Fibroblast of skin of scalp (primary cell): Measurements from ENCODE around the gene KCTD19.

Experiments
- DNase-seq: peaks from one replicate; pipeline ENCODE4 v3.0.0-alpha.2; 2013

KCTD19 gene

GRCh38 chr16:67258161-67258835 is 68.2 kb downstream of the KCTD19 start:
- no peak for DNase-seq

- peak; percentile 45 for DNase-seq
Observed at GRCh38 chr16:67257486-67258160, 68.9 kb downstream of the KCTD19 start.

GRCh38 chr16:67256701-67257230 is 69.8 kb downstream of the KCTD19 start:
- no peak for DNase-seq

- DNase-seq, result no peak
Observed at GRCh38 chr16:67255553-67256221, 70.9 kb downstream of the KCTD19 start.

- no peak for DNase-seq
Observed at GRCh38 chr16:67254801-67255552, 71.6 kb downstream of the KCTD19 start.

DNA sequence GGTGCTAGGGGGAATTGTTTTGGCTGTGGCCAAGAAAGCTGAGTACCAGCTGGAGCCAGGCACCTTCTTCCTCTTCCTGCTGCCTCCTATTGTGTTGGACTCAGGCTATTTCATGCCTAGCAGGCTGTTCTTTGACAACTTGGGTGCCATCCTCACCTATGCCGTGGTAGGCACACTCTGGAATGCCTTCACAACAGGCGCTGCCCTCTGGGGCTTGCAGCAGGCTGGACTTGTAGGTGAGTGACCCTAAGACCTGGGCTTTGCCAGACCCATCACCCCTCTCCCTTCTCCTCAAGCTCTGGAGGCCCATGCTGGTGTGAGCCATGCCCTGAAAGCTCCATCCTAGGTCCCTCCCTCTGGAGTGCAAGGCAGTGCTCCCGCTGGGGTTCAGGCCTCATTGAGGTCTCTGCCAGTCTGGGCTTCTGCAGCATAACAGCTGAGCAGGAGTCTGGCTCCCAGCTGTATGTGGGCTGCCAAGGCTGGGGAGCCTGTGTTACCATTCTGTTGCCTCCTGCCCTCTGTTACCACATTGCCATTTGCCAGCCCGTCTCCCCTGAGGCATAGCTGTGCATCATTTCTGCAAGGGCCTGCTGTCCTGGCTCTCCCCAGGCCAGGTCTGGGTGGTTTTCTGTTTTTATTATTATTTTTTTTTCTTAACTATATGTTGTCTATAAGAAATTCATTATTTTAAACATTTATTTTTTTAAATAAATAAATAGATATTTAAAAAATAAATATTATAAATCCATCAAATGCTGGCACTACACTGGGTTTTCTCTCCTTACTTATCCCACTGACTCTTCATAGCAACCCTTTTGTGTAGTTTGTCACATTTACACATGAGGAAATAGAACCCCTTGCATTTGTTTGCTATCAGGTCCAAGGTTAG is 73.7 kb downstream of the KCTD19 start:
- DNase-seq, result no peak

- no peak for DNase-seq
Observed at GRCh38 chr16:67250045-67250327, 76.6 kb downstream of the KCTD19 start.

DNA sequence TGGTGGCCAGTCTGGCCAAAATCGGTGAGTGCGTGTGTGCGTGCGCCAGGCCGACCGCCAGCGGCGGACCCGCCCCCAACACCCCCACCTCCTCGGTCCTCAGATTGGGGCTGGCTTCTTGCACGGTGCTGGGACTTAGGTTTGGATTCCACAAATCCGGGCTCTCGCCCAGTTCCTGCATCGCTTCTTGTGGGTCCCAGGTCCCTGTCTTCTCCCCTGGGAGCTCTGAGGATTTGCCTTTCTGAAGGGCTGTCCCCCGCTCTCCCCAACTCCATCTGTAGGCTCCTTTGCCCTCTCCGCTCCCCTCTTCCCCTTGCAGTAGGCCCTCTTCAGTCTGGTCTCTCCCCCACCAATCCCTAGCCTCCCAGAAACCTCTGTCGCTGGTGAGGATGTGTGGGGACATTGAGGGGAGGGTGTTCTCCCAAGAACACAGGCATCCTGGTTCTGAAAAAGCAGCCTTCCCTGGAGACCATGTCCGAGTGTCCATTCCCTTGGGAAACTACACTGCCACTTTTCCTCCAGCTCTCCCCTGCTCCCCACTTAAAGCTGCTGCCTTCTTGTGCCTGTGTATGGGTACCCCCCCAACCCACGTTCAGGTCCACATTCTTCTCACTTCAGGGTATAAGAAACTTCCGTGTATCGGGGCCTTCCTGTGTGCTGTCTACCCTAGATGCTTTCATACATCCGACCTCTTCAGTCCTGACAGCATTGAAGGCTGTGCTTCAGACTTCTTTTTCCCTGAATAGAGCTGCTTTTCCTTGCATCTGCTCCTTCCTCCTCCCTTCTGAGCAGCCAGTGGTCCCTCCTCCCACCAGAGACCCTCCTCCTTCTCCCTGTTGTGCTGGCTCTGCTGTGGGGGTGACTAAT is 77.1 kb downstream of the KCTD19 start:
- peak; percentile 24 for DNase-seq

DNA sequence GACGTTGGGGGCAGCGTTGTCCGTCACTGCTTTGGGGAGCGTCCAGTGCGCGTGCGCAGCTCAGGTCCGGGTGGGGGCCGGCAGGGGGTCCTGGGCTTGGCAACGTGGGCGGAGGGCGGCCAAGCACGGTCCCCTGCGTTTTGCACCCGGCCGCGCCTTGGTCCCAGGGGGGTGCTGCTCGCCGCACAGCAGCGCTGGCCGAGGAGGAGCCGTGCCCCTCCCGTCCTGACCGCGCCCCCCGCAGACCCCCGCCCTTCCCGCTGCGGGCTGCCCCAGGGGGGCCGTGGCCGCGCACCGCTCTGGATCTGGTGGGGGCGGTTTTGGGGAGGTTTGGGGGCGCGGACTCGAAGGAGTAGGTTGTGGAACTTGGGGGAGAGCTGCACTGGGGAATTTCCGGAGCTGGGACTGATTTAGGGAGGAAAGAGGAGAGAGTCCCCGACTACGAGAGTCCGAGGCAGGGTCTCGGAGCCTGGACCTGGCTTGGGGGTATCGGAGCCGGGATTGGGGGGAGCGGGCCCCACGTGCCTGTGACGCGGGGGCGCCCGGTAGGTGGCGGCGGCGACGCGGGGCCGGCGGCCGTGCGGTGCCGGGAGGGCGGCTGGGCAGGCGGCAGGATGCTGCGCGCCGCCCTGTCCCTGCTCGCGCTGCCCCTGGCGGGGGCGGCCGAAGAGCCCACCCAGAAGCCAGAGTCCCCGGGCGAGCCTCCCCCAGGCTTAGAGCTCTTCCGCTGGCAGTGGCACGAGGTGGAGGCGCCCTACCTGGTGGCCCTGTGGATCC is 78.0 kb downstream of the KCTD19 start, which contains the start of gene SLC9A5:
Gene SLC9A5, plus strand, starts transcription at position 579 of the 777 bp plus-strand sequence. Its CDS starts 36 bp downstream, at position 615.
- peak; percentile 35 for DNase-seq

DNA sequence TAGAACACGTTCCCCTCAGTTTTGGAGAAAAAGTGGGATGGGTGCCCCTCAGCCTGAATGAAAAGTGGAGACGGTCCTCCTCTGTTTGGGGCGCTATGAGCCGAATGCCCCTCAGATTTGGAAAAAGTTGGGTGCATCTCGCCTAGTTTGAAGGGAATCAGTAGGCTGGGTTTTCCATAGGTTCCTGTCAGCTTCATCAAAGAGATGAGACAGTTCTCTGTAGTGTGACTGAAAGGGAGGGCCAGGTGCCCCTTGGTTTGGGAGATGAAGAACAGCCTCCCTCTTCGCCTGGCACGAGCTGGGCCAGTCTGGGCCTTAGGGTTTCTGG is 78.5 kb downstream of the KCTD19 start:
- no peak for DNase-seq

GRCh38 chr16:67247192-67248072 is 79.1 kb downstream of the KCTD19 start, which contains the start of gene FHOD1:
Gene FHOD1, minus strand, starts transcription at chr16:67247481. Its CDS starts 71 bp downstream, at chr16:67247410.
- DNase-seq, result peak; percentile 94

- no peak for DNase-seq
Observed at GRCh38 chr16:67246756-67247191, 79.8 kb downstream of the KCTD19 start.

DNA sequence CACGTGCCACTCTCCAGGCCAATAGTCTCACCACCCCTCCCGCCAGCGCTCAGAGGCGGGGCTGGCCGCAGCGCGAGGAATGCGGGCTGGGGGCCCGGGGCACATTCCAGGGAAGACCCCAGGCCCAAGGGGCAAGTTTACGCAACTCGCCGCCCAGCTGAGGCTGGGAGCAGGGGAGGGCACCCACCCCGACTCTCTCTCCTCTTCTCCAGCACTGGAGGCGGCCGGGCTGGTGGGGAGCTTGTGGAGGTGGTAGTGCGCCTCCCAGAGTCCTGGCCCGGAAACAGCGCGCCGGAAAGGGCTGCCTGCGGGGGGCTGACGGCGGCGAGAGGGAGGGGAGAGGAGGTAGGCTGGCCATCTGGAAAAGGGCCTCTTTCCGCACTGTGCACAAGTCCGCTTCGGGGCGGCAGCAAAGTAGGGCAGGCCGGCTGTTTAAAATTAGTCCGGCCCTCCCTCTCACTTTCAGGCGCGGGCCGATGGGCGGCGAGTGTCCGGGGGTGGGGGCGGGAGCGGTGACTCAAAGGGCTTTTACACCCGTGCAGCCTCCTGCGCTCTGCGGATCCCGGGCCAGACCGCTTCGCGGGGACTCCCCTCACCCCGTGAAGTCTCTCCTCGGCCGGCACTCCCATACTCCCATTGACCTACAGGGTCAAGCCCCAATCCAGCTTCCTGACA is 80.3 kb downstream of the KCTD19 start:
- peak; percentile 87 for DNase-seq

DNA sequence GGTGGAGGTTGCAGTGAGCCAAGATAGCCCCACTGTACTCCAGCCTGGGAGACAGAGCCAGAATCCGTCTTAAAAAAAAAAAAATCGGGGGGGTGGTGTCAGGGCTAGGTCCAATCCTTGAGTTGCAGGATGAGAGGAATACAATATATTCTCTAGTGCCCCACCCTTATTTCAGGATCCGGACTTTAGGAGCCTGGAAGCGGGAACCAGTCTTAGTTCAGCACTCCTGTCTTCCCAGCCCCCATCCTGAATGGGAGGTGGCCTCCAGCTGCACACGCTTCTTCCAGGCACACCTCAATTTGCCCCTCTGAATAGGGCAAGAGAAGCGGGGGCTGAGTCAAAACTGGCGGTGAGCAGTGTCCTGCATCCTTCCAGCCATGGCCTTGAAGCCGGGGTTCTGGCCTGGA is 80.9 kb downstream of the KCTD19 start:
- no peak for DNase-seq

- no peak for DNase-seq
Observed at GRCh38 chr16:67245186-67245585, 81.4 kb downstream of the KCTD19 start.

DNA sequence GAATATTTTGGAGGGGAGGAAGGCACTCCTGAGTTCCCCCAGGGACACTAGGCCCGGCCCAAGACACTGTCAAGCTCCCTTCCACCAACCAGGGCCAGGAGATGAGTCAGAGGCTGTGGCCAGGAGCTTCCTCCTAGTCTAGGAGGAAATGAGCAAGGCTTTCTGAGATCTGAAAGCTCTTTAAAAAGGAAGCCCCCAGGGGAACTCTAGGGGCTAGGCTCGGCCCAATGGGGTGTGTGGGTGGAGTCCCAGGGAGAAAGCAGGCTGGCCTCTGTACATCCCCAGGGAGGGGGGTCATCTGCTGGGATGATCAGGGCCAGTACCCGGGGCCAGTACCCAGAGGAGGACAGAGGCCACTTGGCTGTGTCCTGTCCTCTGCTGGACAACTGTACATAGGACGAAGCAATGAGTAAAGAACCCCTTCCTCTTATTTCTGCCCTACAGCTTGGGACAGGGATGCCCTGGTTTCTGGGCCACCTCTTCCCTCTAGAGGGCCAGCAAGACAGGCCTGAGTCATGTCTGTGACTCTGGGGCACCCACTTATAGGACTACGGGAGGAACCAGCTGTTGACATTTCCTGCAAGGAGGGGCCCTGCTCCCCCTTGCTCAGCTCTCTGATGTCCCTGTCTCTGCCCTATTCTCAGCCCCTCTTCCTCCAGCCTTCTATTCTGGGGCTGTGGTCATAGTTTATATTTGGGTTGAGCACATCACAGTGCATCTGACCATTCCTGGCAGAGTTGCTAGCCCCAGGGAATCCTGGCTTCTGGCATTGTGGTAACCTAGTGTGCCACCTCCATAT is 82.0 kb downstream of the KCTD19 start:
- peak; percentile 97 for DNase-seq

DNA sequence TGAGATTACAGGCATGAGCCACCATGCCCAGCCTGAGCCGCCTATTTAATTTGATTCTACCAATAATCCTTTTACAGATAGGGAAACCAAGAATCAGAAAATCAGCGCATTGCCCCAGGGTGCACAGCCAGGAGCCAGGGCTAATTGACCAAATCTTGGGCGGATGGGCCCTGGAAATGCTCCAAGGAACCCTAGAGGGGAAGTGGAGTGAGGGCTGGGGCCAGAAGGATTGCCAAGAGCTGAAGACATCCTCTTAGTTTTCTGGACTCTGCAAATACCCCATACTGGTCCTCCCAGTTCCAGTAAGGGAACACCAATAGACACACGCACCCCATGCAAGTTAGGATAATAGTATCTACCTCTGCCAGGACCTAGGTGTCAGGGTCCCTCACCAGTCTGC is 83.1 kb downstream of the KCTD19 start:
- no peak for DNase-seq
